OCI-LY1 (cell line): ENCODE data around the gene TCP11.

ENCODE experiments used
- EZH2 ChIP-seq: fragments of 200-600 bp; sonication (generic), shearing (Covaris generic); IDR thresholded peaks from 2 replicates; pipeline ENCODE4 v1.8.0; 2017; ENCODE audit warnings: borderline replicate concordance, mixed run types, mild to moderate bottlenecking, antibody characterized with exemption, low read length, moderate library complexity, mixed read lengths
- TF ChIP-seq, protein P1 (sequence below): fragments of 200-600 bp; sonication (generic), shearing (Covaris generic); IDR thresholded peaks from 2 replicates; pipeline ENCODE4 v1.5.1; 2017; ENCODE audit warnings: mild to moderate bottlenecking, antibody characterized with exemption, low read length, moderate library complexity, mixed read lengths

GRCh38 chr6:35086282-35086632, 54.9 kb downstream of the TCP11 start:
- TF ChIP-seq, protein P1, sequence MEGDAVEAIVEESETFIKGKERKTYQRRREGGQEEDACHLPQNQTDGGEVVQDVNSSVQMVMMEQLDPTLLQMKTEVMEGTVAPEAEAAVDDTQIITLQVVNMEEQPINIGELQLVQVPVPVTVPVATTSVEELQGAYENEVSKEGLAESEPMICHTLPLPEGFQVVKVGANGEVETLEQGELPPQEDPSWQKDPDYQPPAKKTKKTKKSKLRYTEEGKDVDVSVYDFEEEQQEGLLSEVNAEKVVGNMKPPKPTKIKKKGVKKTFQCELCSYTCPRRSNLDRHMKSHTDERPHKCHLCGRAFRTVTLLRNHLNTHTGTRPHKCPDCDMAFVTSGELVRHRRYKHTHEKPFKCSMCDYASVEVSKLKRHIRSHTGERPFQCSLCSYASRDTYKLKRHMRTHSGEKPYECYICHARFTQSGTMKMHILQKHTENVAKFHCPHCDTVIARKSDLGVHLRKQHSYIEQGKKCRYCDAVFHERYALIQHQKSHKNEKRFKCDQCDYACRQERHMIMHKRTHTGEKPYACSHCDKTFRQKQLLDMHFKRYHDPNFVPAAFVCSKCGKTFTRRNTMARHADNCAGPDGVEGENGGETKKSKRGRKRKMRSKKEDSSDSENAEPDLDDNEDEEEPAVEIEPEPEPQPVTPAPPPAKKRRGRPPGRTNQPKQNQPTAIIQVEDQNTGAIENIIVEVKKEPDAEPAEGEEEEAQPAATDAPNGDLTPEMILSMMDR = no peak
- no peak for TF ChIP-seq EZH2
